Liver (tissue), 9 donors: ENCODE results near the gene ILKAP. TPM values are rescaled to one million over a fixed set of nuclear protein-coding genes. Genes with fewer than 3 reads are reported as not detected.

Experiments
- DNase-seq: peaks from one replicate; pipeline ENCODE4 v3.0.0-alpha.2; 2017; ENCODE audit warnings: low spot score
- H3K27ac ChIP-seq, 2 donors: one replicate each; pipeline ENCODE4 v1.7.0; 2013; ENCODE audit warnings: inconsistent platforms in 2 of 2, low read length in 2 of 2, control low read depth in 1 of 2, low read depth in 1 of 2, mild to moderate bottlenecking in 1 of 2
- H3K27me3 ChIP-seq, 4 donors: one replicate each; pipeline versions ENCODE4 v1.6.1 to v1.7.0; 2013; ENCODE audit warnings: low read length in 3 of 4, inconsistent platforms in 1 of 4, mild to moderate bottlenecking in 1 of 4, moderate library complexity in 1 of 4; ENCODE audit not compliant: control insufficient read depth in 4 of 4, insufficient read depth in 4 of 4
- H3K36me3 ChIP-seq, 4 donors: one replicate each; pipeline versions ENCODE4 v1.6.1 to v1.7.0; 2013; ENCODE audit warnings: low read length in 3 of 4, mild to moderate bottlenecking in 3 of 4, low read depth in 1 of 4, moderate library complexity in 1 of 4; ENCODE audit not compliant: control insufficient read depth in 4 of 4, insufficient read depth in 3 of 4
- H3K4me1 ChIP-seq, 4 donors: one replicate each; pipeline versions ENCODE4 v1.6.1 to v1.7.0; 2013; ENCODE audit warnings: low read length in 3 of 4, mild to moderate bottlenecking in 3 of 4, moderate library complexity in 1 of 4; ENCODE audit not compliant: control insufficient read depth in 4 of 4, insufficient read depth in 4 of 4
- H3K4me3 ChIP-seq, 3 donors: one replicate each; pipeline versions ENCODE4 v1.6.1 to v1.7.0; 2013; ENCODE audit warnings: low read length in 3 of 3, control low read depth in 1 of 3, low read depth in 1 of 3, mild to moderate bottlenecking in 1 of 3
- H3K9ac ChIP-seq, 2 donors: one replicate each; pipeline ENCODE4 v1.7.0; 2013; ENCODE audit warnings: low read length in 2 of 2, mild to moderate bottlenecking in 2 of 2, moderate library complexity in 2 of 2, control low read depth in 1 of 2, low read depth in 1 of 2
- H3K9me3 ChIP-seq, 4 donors: one replicate each; pipeline versions ENCODE4 v1.6.1 to v1.7.0; 2013; ENCODE audit warnings: low read length in 3 of 4; ENCODE audit not compliant: control insufficient read depth in 4 of 4
- EGR1 ChIP-seq, 2 donors: IDR thresholded peaks; 2 replicates each; pipeline ENCODE4 v1.6.1; 2016 to 2018; ENCODE audit warnings: antibody characterized with exemption in 2 of 2, low read depth in 2 of 2
- FOXA1 ChIP-seq: IDR thresholded peaks from 2 replicates; pipeline ENCODE4 v1.6.1; 2016; ENCODE audit warnings: antibody characterized with exemption
- GABPA ChIP-seq, 2 donors: IDR thresholded peaks in 1 of 2; conservative IDR thresholded peaks in 1 of 2; 2 replicates each; pipeline ENCODE4 v1.6.1; 2016; ENCODE audit warnings: antibody characterized with exemption in 2 of 2, mild to moderate bottlenecking in 1 of 2, moderate library complexity in 1 of 2
- HNF4A ChIP-seq, 2 donors: conservative IDR thresholded peaks; 2 replicates each; pipeline ENCODE4 v1.6.1; 2016; ENCODE audit warnings: antibody characterized with exemption in 2 of 2, mild to moderate bottlenecking in 2 of 2
- JUND ChIP-seq, 2 donors: IDR thresholded peaks; 2 replicates each; pipeline ENCODE4 v1.6.1; 2016; ENCODE audit warnings: antibody characterized with exemption in 2 of 2
- MAX ChIP-seq: IDR thresholded peaks from 2 replicates; pipeline ENCODE4 v1.6.1; 2016; ENCODE audit warnings: antibody characterized with exemption
- NR2F2 ChIP-seq: IDR thresholded peaks from 2 replicates; pipeline ENCODE4 v1.6.1; 2016; ENCODE audit warnings: antibody characterized with exemption
- RAD21 ChIP-seq, 2 donors: IDR thresholded peaks; 2 replicates each; pipeline ENCODE4 v1.6.1; 2016; ENCODE audit warnings: antibody characterized with exemption in 2 of 2, mild to moderate bottlenecking in 2 of 2
- RXRA ChIP-seq, 2 donors: IDR thresholded peaks; 2 replicates each; pipeline ENCODE4 v1.6.1; 2017 to 2018; ENCODE audit warnings: antibody characterized with exemption in 2 of 2, mild to moderate bottlenecking in 1 of 2
- SP1 ChIP-seq: IDR thresholded peaks from 2 replicates; pipeline ENCODE4 v1.6.1; 2018; ENCODE audit warnings: antibody characterized with exemption, mild to moderate bottlenecking
- TAF1 ChIP-seq: conservative IDR thresholded peaks from 2 replicates; pipeline ENCODE4 v1.6.1; 2016; ENCODE audit warnings: antibody characterized with exemption, mild to moderate bottlenecking
- YY1 ChIP-seq: IDR thresholded peaks from 2 replicates; pipeline ENCODE4 v1.6.1; 2016; ENCODE audit warnings: antibody characterized with exemption, mild to moderate bottlenecking
- ZBTB33 ChIP-seq: IDR thresholded peaks from 2 replicates; pipeline ENCODE4 v1.6.1; 2016; ENCODE audit warnings: antibody characterized with exemption
- WGBS: extraction: QIAGEN DNeasy Blood & Tissue Kit; methylation state at CpG from one replicate; pipeline ENCODE4 v1.1.7; 2013; 5-methylcytosine and 5-hydroxymethylcytosine counted together
- polyA plus RNA-seq, 2 donors: library from polyadenylated mRNA; stranded (reverse) in 1 of 2; unstranded in 1 of 2; fragments of 200-250 nt in 1 of 2; fragments of >200 nt in 1 of 2; fragmentation: Nextera tagmentation in 1 of 2; extraction: Ambion mirVana in 1 of 2; gene quantifications; one replicate each; pipeline versions ENCODE4 v1.2.1 to v1.2.3, GENCODE V29; 2013 to 2015
- total RNA-seq, 2 donors: library from RNA; depleted of rRNA; stranded (reverse); fragments of >200 nt; gene quantifications; one replicate each; pipeline ENCODE4 v1.2.3, GENCODE V29; 2014
- TF ChIP-seq, protein P1 (sequence below): fragments of 150-350 bp; IDR thresholded peaks from 2 replicates; pipeline ENCODE4 v1.5.1; 2017; ENCODE audit warnings: improper control_type of control experiment, low read depth, low read length; ENCODE audit not compliant: missing input control
- TF ChIP-seq, protein P2 (sequence below): IDR thresholded peaks from 2 replicates; pipeline ENCODE4 v1.6.1; 2016; ENCODE audit warnings: antibody characterized with exemption
- TF ChIP-seq, protein P3 (sequence below): IDR thresholded peaks from 2 replicates; pipeline ENCODE4 v1.6.1; 2016; ENCODE audit warnings: antibody characterized with exemption, mild to moderate bottlenecking
- donor health status: healthy.
- donor health status: healthy.
- donor health status: healthy.
- donor health status: healthy.
- donor health status: healthy.

ILKAP gene
- total and polyA plus RNA-seq, 4 donors, result 15.0 to 21.1 (median 20.0) TPM

DNA sequence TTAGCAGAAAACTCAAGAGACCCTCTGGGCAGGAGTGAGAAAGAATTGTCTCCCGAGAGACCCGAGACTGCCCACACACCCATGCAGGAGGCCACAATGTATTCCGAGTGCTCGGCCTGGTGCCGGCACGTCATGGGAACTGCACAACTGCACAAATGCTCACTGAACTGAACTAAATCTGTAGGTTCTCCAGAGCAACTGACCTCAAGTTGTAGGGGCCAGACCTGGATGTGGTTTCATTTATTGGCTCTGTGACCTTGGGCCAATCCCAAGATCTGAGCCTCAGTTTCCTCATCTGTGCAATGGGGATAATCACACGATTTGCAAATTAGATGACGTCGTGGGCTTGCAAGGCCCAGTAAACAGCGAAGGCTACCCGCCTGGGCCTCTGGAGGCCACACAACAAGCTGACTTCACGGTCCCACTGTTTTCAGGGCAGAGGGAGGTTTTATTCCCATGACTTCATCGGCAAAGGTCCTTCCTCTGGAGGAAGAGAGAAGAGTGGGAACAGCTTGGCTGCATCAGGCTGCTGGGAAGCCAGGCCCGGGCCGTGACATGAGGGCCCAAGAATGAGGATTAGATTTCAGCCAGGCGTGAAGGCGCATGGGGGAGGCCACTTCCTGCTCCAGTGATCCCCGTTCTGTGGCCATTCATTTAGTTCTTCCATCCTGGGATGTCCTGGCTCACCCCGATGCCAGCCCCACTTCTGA lies 48.3 kb downstream of the ILKAP start:
- no peaks in the 10 kb centered on the region for H3K36me3 ChIP-seq
- H3K4me1 ChIP-seq, result peaks cover 0 to 5% (median 2%) of the 10 kb centered on the region in 4 donors
- 86% methylated on average over 19 of the region's 19 CpGs for WGBS
- no peak overlapping the region for H3K9ac ChIP-seq
- H3K9me3 ChIP-seq, result no peaks in the 10 kb centered on the region
- H3K27me3 ChIP-seq, result no peaks in the 10 kb centered on the region
- no peak overlapping the region for H3K4me3 ChIP-seq
- TF ChIP-seq, protein P1, sequence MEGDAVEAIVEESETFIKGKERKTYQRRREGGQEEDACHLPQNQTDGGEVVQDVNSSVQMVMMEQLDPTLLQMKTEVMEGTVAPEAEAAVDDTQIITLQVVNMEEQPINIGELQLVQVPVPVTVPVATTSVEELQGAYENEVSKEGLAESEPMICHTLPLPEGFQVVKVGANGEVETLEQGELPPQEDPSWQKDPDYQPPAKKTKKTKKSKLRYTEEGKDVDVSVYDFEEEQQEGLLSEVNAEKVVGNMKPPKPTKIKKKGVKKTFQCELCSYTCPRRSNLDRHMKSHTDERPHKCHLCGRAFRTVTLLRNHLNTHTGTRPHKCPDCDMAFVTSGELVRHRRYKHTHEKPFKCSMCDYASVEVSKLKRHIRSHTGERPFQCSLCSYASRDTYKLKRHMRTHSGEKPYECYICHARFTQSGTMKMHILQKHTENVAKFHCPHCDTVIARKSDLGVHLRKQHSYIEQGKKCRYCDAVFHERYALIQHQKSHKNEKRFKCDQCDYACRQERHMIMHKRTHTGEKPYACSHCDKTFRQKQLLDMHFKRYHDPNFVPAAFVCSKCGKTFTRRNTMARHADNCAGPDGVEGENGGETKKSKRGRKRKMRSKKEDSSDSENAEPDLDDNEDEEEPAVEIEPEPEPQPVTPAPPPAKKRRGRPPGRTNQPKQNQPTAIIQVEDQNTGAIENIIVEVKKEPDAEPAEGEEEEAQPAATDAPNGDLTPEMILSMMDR, result no peak
- TF ChIP-seq ZBTB33 (no peak), HNF4A (conservative IDR thresholded peaks at IDR 0.05) (no peak), RXRA (IDR thresholded peaks at IDR 0.05) (no peak), NR2F2 (no peak), MAX (no peak), JUND (IDR thresholded peaks at IDR 0.05) (no peak), GABPA (IDR thresholded peaks at IDR 0.05 in 1 of 2, conservative IDR thresholded peaks at IDR 0.05 in 1 of 2) (no peak), EGR1 (IDR thresholded peaks at IDR 0.05; ENCODE audit: low read depth in 2 of 2) (no peak), TAF1 (no peak), YY1 (no peak), RAD21 (IDR thresholded peaks at IDR 0.05) (no peak), SP1 (no peak)
- TF ChIP-seq, protein P2, sequence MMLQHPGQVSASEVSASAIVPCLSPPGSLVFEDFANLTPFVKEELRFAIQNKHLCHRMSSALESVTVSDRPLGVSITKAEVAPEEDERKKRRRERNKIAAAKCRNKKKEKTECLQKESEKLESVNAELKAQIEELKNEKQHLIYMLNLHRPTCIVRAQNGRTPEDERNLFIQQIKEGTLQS, result no peak
- TF ChIP-seq, protein P3, sequence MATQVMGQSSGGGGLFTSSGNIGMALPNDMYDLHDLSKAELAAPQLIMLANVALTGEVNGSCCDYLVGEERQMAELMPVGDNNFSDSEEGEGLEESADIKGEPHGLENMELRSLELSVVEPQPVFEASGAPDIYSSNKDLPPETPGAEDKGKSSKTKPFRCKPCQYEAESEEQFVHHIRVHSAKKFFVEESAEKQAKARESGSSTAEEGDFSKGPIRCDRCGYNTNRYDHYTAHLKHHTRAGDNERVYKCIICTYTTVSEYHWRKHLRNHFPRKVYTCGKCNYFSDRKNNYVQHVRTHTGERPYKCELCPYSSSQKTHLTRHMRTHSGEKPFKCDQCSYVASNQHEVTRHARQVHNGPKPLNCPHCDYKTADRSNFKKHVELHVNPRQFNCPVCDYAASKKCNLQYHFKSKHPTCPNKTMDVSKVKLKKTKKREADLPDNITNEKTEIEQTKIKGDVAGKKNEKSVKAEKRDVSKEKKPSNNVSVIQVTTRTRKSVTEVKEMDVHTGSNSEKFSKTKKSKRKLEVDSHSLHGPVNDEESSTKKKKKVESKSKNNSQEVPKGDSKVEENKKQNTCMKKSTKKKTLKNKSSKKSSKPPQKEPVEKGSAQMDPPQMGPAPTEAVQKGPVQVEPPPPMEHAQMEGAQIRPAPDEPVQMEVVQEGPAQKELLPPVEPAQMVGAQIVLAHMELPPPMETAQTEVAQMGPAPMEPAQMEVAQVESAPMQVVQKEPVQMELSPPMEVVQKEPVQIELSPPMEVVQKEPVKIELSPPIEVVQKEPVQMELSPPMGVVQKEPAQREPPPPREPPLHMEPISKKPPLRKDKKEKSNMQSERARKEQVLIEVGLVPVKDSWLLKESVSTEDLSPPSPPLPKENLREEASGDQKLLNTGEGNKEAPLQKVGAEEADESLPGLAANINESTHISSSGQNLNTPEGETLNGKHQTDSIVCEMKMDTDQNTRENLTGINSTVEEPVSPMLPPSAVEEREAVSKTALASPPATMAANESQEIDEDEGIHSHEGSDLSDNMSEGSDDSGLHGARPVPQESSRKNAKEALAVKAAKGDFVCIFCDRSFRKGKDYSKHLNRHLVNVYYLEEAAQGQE, result no peak
- H3K27ac ChIP-seq, result peak overlapping the region in 1 of 2 donors; percentile 2
- DNase-seq, result no peak

- H3K9ac ChIP-seq, result no peak overlapping the region
- H3K27ac ChIP-seq, result no peak overlapping the region
- no peaks in the 10 kb centered on the region for H3K9me3 ChIP-seq
- no peak for TF ChIP-seq NR2F2
- TF ChIP-seq, protein P3, result no peak
- no peak for TF ChIP-seq RAD21 (IDR thresholded peaks at IDR 0.05)
- no peak for TF ChIP-seq JUND (IDR thresholded peaks at IDR 0.05)
- TF ChIP-seq FOXA1, result no peak
- TF ChIP-seq RXRA (IDR thresholded peaks at IDR 0.05), result no peak
- no peak for TF ChIP-seq ZBTB33
- no peak for TF ChIP-seq HNF4A (conservative IDR thresholded peaks at IDR 0.05)
- no peak for TF ChIP-seq YY1
- no peak overlapping the region for H3K4me3 ChIP-seq
- WGBS, result 95% methylated on average over 10 of the region's 10 CpGs
- no peaks in the 10 kb centered on the region for H3K27me3 ChIP-seq
- no peak for DNase-seq
- peaks cover 0 to 5% (median 2%) of the 10 kb centered on the region in 4 donors for H3K4me1 ChIP-seq
- no peaks in the 10 kb centered on the region for H3K36me3 ChIP-seq
These were observed 48.9 kb downstream of the ILKAP start for GRCh38 chr2:238154570-238154969.
